GM12873 (cell line): ENCODE measurements around the gene TRPC4.

Experiments used
- CTCF ChIP-seq: IDR thresholded peaks from 2 replicates; pipeline ENCODE4 v1.5.1; 2012; ENCODE audit warnings: low read depth, mild to moderate bottlenecking, moderate library complexity, low read length, control low read depth; ENCODE audit not compliant: insufficient read depth; ENCODE audit errors: missing control alignments

TRPC4 gene

GRCh38 chr13:37613638-37614037 lies 255.9 kb downstream of the TRPC4 start:
- TF ChIP-seq CTCF, result no peak

- TF ChIP-seq CTCF, result no peak
Measured at GRCh38 chr13:37613236-37613635, 256.3 kb downstream of the TRPC4 start.

GRCh38 chr13:37608750-37609339 lies 260.7 kb downstream of the TRPC4 start:
- TF ChIP-seq CTCF, result peak; percentile 15

- peak; percentile 14 for TF ChIP-seq CTCF
Measured at GRCh38 chr13:37602733-37603381, 266.7 kb downstream of the TRPC4 start.

GRCh38 chr13:37601648-37602440 lies 267.7 kb downstream of the TRPC4 start:
- no peak for TF ChIP-seq CTCF

- no peak for TF ChIP-seq CTCF
Measured at GRCh38 chr13:37599519-37599918, 270.1 kb downstream of the TRPC4 start.

- TF ChIP-seq CTCF, result no peak
Measured at GRCh38 chr13:37598597-37598996, 271.0 kb downstream of the TRPC4 start, which contains the start of gene POSTN. TSS of gene POSTN (minus strand) at chr13:37598768. CDS start at chr13:37598726, 42 bp downstream.
